Colonic mucosa (tissue), 4 donors: ENCODE data around the gene NISCH. TPM values are rescaled to one million over a fixed set of nuclear protein-coding genes. Genes with fewer than 3 reads are reported as not detected.

Experiments used
- DNase-seq: peaks from one replicate; pipeline ENCODE4 v3.0.0-alpha.2; 2020
- H3K27ac ChIP-seq: fragments of 200-600 bp; one replicate; pipeline ENCODE4 v1.8.0; 2021
- H3K27me3 ChIP-seq: fragments of 200-600 bp; one replicate; pipeline ENCODE4 v1.8.0; 2021
- H3K36me3 ChIP-seq: fragments of 200-600 bp; one replicate; pipeline ENCODE4 v1.8.0; 2021
- H3K4me1 ChIP-seq: fragments of 200-600 bp; one replicate; pipeline ENCODE4 v1.8.0; 2021; ENCODE audit warnings: mild to moderate bottlenecking
- H3K4me3 ChIP-seq: fragments of 200-600 bp; one replicate; pipeline ENCODE4 v1.8.0; 2021
- H3K9ac ChIP-seq, 2 donors: one replicate each; pipeline ENCODE4 v1.7.0; 2013; ENCODE audit warnings: control low read depth in 2 of 2, low read depth in 2 of 2, low read length in 2 of 2
- H3K9me3 ChIP-seq: fragments of 200-600 bp; one replicate; pipeline ENCODE4 v1.8.0; 2021
- CTCF ChIP-seq: fragments of 200-600 bp; IDR thresholded peaks from one replicate; pipeline ENCODE4 v1.8.0; 2022; ENCODE audit warnings: antibody characterized with exemption, mild to moderate bottlenecking
- intact Hi-C: fragments of 100-400 bp; cut with DNase I; formaldehyde crosslinking; loops from one replicate; pipeline ENCODE4 v1.14.1; 2022
- total RNA-seq, 2 donors: library from RNA; stranded (reverse); fragmentation: NEBNext Ultra II Directional in 1 of 2; extraction: Animal tissue kit (Norgen Biotek cat#: 25700) in 1 of 2; gene quantifications; one replicate each; pipeline ENCODE4 v1.2.1, GENCODE V29; 2021
- donor health status: healthy.
- donor health status: DM: no; HTN: no; CAD: no.
- donor health status: DM: no; HTN: no; CAD: no.

Gene NISCH
- total RNA-seq, 2 donors from 2014 or later: 43.2 to 60.5 TPM

- no peaks in the 10 kb centered on the region for H3K4me1 ChIP-seq
- DNase-seq: no peak
- peak overlapping the region in 1 of 2 donors; percentile 2 for H3K9ac ChIP-seq
- no peaks in the 10 kb centered on the region for H3K9me3 ChIP-seq
- no peak for TF ChIP-seq CTCF
- H3K4me3 ChIP-seq: no peak overlapping the region
- no peaks in the 10 kb centered on the region for H3K36me3 ChIP-seq
- intact Hi-C loops: no loop called here
- no peak overlapping the region for H3K27ac ChIP-seq
- H3K27me3 ChIP-seq: no peaks in the 10 kb centered on the region
These were observed 59.2 kb downstream of the NISCH start for GRCh38 chr3:52514576-52514975.

GRCh38 chr3:52515192-52515591 is 59.8 kb downstream of the NISCH start:
- intact Hi-C loops: no loop called here
- Histone ChIP-seq H3K27me3 (no peaks in the 10 kb centered on the region), H3K9me3 (no peaks in the 10 kb centered on the region), H3K4me3 (no peak overlapping the region), H3K27ac (no peak overlapping the region), H3K9ac (no peak overlapping the region), H3K36me3 (no peaks in the 10 kb centered on the region), H3K4me1 (no peaks in the 10 kb centered on the region)
- no peak for DNase-seq
- TF ChIP-seq CTCF: no peak

GRCh38 chr3:52516509-52517195 is 61.2 kb downstream of the NISCH start:
- Histone ChIP-seq H3K4me1 (no peaks in the 10 kb centered on the region), H3K9me3 (no peaks in the 10 kb centered on the region), H3K4me3 (no peak overlapping the region), H3K27ac (no peak overlapping the region), H3K36me3 (no peaks in the 10 kb centered on the region), H3K27me3 (no peaks in the 10 kb centered on the region), H3K9ac (no peak overlapping the region)
- intact Hi-C loops: no loop called here
- DNase-seq: no peak
- no peak for TF ChIP-seq CTCF

GRCh38 chr3:52517796-52518722 is 62.7 kb downstream of the NISCH start:
- H3K27me3 ChIP-seq: no peaks in the 10 kb centered on the region
- H3K27ac ChIP-seq: no peak overlapping the region
- no peak for TF ChIP-seq CTCF
- H3K4me1 ChIP-seq: no peaks in the 10 kb centered on the region
- no peaks in the 10 kb centered on the region for H3K9me3 ChIP-seq
- H3K36me3 ChIP-seq: no peaks in the 10 kb centered on the region
- DNase-seq: no peak
- H3K9ac ChIP-seq: no peak overlapping the region
- peak overlapping the region; percentile 35 for H3K4me3 ChIP-seq
- intact Hi-C loops: no loop called here

- intact Hi-C loops: no loop called here
- no peaks in the 10 kb centered on the region for H3K36me3 ChIP-seq
- H3K4me3 ChIP-seq: peak overlapping the region; percentile 35
- H3K9ac ChIP-seq: no peak overlapping the region
- H3K27ac ChIP-seq: no peak overlapping the region
- no peak for TF ChIP-seq CTCF
- H3K9me3 ChIP-seq: no peaks in the 10 kb centered on the region
- H3K4me1 ChIP-seq: no peaks in the 10 kb centered on the region
- no peaks in the 10 kb centered on the region for H3K27me3 ChIP-seq
- DNase-seq: peak; percentile 59
These were observed 63.5 kb downstream of the NISCH start for GRCh38 chr3:52518723-52519444.
